Measurements from ENCODE around the gene SHROOM3.

GRCh38 chr4:76488455-76488854, 53.4 kb downstream of the SHROOM3 start:
- TF ChIP-seq POLR2A (IDR thresholded peaks at IDR 0.05) (no peak), CTCF (IDR thresholded peaks at IDR 0.05) (no peak)
